ENCODE measurements around the gene COL9A1. TPM values are rescaled to one million over a fixed set of nuclear protein-coding genes. Genes with fewer than 3 reads are reported as not detected.

The COL9A1 gene
- polyA plus RNA-seq, 1 experiment: not detected

DNA sequence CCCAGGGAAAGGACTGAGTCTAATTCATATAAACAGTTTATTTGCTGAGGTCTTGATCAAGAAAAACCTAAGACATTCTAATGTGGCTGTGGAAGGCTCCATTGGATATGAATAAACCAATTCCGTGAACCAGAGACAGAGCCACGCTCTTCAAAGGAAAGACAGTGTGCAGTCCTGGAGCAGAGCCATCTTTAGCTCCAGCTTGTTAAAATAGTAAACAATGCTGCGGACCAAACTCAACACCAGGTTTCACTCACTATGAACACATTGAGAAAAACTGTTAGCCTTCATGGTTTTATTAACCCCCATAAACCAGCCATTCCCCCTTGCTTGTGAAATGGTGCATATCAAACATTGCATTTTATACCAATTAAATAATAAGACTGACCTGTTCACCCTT lies 61.9 kb downstream of the COL9A1 start:
- DNase-seq (ENCODE audit: low read depth): no peak
- ChIA-PET POLR2A (no interaction called here), CTCF (interaction anchor here (1.7 kb wide), 1 partner anchor 20 kb away, joined by 9 read pairs; no protein-coding TSS in a partner anchor)
- no peaks in the 10 kb centered on the region for H3K36me3 ChIP-seq (ENCODE audit: control insufficient read depth, insufficient read depth, low read length)
- no peak overlapping the region for H3K4me3 ChIP-seq (ENCODE audit: low read depth, low read length)
- no peaks in the 10 kb centered on the region for H3K27me3 ChIP-seq (ENCODE audit: control insufficient read depth, insufficient read depth, low read length)
- no peak for TF ChIP-seq CTCF (IDR thresholded peaks at IDR 0.05; ENCODE audit: insufficient read depth, low read depth, low read length)

GRCh38 chr6:70236343-70236742 lies 66.5 kb downstream of the COL9A1 start:
- DNase-seq (ENCODE audit: low read depth): no peak
- Histone ChIP-seq H3K36me3 (ENCODE audit: control insufficient read depth, insufficient read depth, low read length) (no peaks in the 10 kb centered on the region), H3K4me3 (ENCODE audit: low read depth, low read length) (no peak overlapping the region), H3K27me3 (ENCODE audit: control insufficient read depth, insufficient read depth, low read length) (no peaks in the 10 kb centered on the region)
- ChIA-PET POLR2A (no interaction called here), CTCF (interaction anchor here (0.5 kb wide), 1 partner anchor 421 kb away, joined by 5 read pairs; no protein-coding TSS in a partner anchor)
- no peak for TF ChIP-seq CTCF (IDR thresholded peaks at IDR 0.05; ENCODE audit: insufficient read depth, low read depth, low read length)

GRCh38 chr6:70234561-70235236 lies 68.2 kb downstream of the COL9A1 start:
- no peaks in the 10 kb centered on the region for H3K36me3 ChIP-seq (ENCODE audit: control insufficient read depth, insufficient read depth, low read length)
- ChIA-PET POLR2A (no interaction called here), CTCF (interaction anchor here (7.3 kb wide), 1 partner anchor 14 kb away, joined by 55 read pairs; no protein-coding TSS in a partner anchor)
- no peak for TF ChIP-seq CTCF (IDR thresholded peaks at IDR 0.05; ENCODE audit: insufficient read depth, low read depth, low read length)
- H3K4me3 ChIP-seq (ENCODE audit: low read depth, low read length): no peak overlapping the region
- H3K27me3 ChIP-seq (ENCODE audit: control insufficient read depth, insufficient read depth, low read length): no peaks in the 10 kb centered on the region
- DNase-seq (ENCODE audit: low read depth): no peak

DNA sequence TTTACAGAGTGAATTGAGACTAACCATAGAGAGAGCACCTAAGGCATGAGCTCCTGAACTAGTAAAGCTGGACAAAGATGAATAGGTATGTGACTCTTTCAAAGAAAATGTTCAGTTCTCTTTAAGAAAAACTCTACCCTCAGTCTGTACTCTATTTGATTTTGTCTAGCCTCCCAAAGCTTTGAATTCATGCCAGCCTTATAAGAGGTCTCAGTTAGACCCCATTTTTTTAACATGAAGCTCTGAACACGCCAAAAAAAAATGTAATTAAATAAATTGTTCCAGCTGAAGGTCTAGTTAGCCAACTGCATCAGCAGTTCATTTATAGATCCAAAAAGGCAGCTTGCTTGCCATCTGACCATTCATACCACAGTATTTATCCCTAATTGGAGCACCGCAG lies 71.6 kb downstream of the COL9A1 start:
- Histone ChIP-seq H3K27me3 (ENCODE audit: control insufficient read depth, insufficient read depth, low read length) (no peaks in the 10 kb centered on the region), H3K36me3 (ENCODE audit: control insufficient read depth, insufficient read depth, low read length) (no peaks in the 10 kb centered on the region), H3K4me3 (ENCODE audit: low read depth, low read length) (no peak overlapping the region)
- ChIA-PET CTCF (interaction anchor here (1.9 to 7.3 kb wide), 3 partner anchors 10 to 138 kb away, joined by 5 to 55 read pairs (median 7); no protein-coding TSS in a partner anchor), POLR2A (no interaction called here)
- TF ChIP-seq CTCF (IDR thresholded peaks at IDR 0.05; ENCODE audit: insufficient read depth, low read depth, low read length): no peak
- DNase-seq (ENCODE audit: low read depth): no peak

GRCh38 chr6:70225055-70225454 lies 77.8 kb downstream of the COL9A1 start:
- ChIA-PET POLR2A (no interaction called here), CTCF (no interaction called here)
- no peak overlapping the region for H3K4me3 ChIP-seq (ENCODE audit: low read depth, low read length)
- H3K27me3 ChIP-seq (ENCODE audit: control insufficient read depth, insufficient read depth, low read length): no peaks in the 10 kb centered on the region
- no peak for TF ChIP-seq CTCF (IDR thresholded peaks at IDR 0.05; ENCODE audit: insufficient read depth, low read depth, low read length)
- no peaks in the 10 kb centered on the region for H3K36me3 ChIP-seq (ENCODE audit: control insufficient read depth, insufficient read depth, low read length)
- DNase-seq (ENCODE audit: low read depth): no peak
